ENCODE measurements around the gene LIMA1. TPM values are rescaled to one million over a fixed set of nuclear protein-coding genes. Genes with fewer than 3 reads are reported as not detected.

LIMA1 gene
- total RNA-seq, 6 experiments from 2014 or later, result 7.3 to 21.9 (median 13.1) TPM

DNA sequence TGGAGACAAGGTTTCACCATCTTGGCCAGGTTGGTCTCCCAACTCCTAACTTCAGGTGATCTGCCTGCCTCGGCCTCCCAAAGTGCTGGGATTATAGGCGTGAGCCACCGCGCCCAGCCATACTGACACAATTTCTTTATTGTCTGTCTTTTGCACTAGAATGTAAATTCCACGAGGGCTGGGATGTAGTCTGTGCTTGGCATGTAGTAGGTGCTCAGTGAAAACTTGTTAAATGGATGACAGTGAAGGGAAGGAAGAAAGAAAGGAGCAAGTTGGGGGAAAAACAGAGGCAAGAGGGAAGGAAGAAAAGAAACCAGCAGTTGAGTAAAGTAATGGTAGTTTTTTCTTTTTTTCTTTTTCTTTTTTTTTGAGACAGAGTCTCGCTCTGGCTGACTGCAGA lies 53.1 kb downstream of the LIMA1 start:
- no peak for DNase-seq
- no peaks in the 10 kb centered on the region for H3K9me3 ChIP-seq
- ATAC-seq, result no peak
- no peak overlapping the region for H3K27ac ChIP-seq
- 70% methylated on average over 2 of the region's 6 CpGs for WGBS (ENCODE audit: insufficient coverage, low coverage, low lambda C conversion rate, missing lambda C conversion rate)
- no peak for TF ChIP-seq POLR2A (IDR thresholded peaks at IDR 0.05)
- TF ChIP-seq, protein P1, sequence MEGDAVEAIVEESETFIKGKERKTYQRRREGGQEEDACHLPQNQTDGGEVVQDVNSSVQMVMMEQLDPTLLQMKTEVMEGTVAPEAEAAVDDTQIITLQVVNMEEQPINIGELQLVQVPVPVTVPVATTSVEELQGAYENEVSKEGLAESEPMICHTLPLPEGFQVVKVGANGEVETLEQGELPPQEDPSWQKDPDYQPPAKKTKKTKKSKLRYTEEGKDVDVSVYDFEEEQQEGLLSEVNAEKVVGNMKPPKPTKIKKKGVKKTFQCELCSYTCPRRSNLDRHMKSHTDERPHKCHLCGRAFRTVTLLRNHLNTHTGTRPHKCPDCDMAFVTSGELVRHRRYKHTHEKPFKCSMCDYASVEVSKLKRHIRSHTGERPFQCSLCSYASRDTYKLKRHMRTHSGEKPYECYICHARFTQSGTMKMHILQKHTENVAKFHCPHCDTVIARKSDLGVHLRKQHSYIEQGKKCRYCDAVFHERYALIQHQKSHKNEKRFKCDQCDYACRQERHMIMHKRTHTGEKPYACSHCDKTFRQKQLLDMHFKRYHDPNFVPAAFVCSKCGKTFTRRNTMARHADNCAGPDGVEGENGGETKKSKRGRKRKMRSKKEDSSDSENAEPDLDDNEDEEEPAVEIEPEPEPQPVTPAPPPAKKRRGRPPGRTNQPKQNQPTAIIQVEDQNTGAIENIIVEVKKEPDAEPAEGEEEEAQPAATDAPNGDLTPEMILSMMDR (IDR thresholded peaks at IDR 0.05), result no peak
- no peaks in the 10 kb centered on the region for H3K4me1 ChIP-seq
- no peaks in the 10 kb centered on the region for H3K36me3 ChIP-seq
- H3K27me3 ChIP-seq, result no peaks in the 10 kb centered on the region
- no peak overlapping the region for H3K4me3 ChIP-seq
- intact Hi-C loops (cut with DNase I), result no loop called here

DNA sequence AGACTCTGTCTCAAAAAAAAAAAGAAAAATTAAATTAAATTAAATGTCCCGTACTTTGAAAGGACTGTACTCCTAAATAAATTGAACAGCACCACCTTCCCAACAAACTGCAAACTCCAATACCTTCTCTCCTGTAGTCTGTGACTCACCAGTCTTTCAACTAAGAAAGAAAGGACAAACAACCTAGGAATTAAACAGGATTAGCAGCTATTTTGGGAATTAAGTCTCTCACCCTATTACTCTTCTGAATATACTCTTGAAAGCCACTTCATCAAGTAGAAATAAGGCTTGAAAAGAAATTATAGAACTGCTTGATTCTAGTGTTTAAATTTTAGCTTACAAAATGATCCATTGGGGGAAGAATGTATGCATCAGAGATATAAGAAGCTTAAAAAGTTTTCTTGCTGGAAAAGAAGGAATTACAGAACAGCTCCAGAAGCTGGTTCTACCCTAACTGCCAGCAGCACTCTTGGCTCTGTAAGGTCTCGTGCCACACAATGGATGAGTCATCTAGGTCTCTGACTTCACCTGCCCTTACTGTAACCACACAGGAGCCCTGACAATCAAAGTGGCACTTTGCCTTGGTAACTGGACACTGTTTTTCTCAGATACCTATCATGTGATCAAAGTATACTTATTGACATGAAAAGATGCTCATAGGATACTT lies 59.2 kb downstream of the LIMA1 start:
- H3K27me3 ChIP-seq, result no peaks in the 10 kb centered on the region
- no peak overlapping the region for H3K4me3 ChIP-seq
- no peak for DNase-seq
- 56% methylated on average over 2 of the region's 2 CpGs for WGBS (ENCODE audit: insufficient coverage, low coverage, low lambda C conversion rate, missing lambda C conversion rate)
- intact Hi-C loops (cut with DNase I), result no loop called here
- H3K4me1 ChIP-seq, result peaks cover 0 to 9% (median 0%) of the 10 kb centered on the region in 4 donors
- ATAC-seq, result peak in 2 of 4 donors; percentile 44 to 73
- no peaks in the 10 kb centered on the region for H3K36me3 ChIP-seq
- TF ChIP-seq, protein P1 (IDR thresholded peaks at IDR 0.05), result no peak
- TF ChIP-seq POLR2A (IDR thresholded peaks at IDR 0.05), result no peak
- H3K27ac ChIP-seq, result no peak overlapping the region
- no peaks in the 10 kb centered on the region for H3K9me3 ChIP-seq

DNA sequence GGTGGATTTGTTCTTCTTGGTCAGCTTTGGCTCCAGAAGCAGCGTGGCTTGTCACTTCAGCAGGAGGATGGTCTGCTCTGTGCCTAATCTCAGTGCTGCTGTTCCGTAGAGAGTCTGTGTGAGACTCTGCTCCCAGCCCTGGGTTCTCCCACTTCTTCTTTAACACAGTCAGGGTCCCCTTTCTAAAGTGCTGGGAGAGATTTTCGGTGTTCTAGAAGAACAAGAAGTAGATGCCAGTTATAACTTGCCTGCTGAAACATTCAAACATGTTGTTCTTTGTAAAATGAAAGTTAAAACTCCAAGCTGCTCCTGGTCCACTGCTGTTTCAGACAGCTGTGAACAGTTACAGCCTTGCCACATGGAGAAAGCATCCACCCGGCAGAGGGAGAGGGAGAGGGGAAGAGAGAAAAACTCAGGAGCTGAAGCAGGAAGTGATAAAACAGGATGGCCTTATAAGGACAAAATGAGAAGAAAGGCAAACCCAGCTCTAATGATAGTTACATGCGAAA lies 61.0 kb downstream of the LIMA1 start:
- TF ChIP-seq, protein P1 (IDR thresholded peaks at IDR 0.05), result peak in 1 of 4 donors; percentile 9
- no peak for TF ChIP-seq POLR2A (IDR thresholded peaks at IDR 0.05)
- 37% methylated on average over 5 of the region's 5 CpGs for WGBS (ENCODE audit: insufficient coverage, low coverage, low lambda C conversion rate, missing lambda C conversion rate)
- Histone ChIP-seq H3K36me3 (no peaks in the 10 kb centered on the region), H3K4me3 (peak overlapping the region; percentile 22 to 35 (median 28)), H3K9me3 (no peaks in the 10 kb centered on the region), H3K4me1 (peaks cover 0 to 9% (median 0%) of the 10 kb centered on the region in 4 donors), H3K27ac (peak overlapping the region; percentile 20 to 32 (median 25)), H3K27me3 (no peaks in the 10 kb centered on the region)
- ATAC-seq, result peak; percentile 61 to 78 (median 68)
- no peak for DNase-seq
- intact Hi-C loops (cut with DNase I), result no loop called here

DNA sequence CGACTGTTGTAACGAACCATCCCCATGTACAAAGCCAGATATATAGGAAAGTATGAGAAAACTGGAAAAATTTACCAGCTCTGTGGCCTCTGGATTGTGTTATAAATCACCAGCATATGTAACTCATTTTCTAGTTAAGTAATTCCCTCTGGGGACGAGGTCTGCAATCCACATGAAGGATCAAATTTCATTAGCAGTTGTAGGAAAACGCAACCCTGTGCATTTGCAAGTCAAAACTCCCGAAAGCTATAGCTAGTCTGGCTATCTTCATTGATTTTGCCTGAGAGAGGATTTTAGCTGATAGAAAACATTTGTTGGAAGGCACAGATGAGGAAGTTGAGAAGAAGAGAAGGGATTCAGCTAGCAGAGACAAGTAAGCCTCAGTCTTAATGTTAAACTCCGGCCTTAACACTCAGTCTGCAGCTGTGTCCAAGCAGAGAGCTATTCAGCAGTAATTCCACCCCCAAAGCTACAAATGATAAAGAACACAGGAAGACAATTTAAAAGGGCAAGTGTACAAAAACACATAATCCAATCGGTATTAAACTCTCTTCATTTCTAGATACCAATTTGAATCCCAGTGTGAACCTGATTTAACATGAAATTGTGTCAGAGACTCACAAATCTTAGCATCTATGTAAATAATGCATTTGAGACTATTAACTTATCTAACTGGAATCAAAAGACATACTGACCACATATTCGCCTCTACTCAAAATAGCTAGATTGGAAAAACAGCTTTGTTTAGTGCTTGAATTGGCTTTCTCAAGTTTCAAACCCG lies 61.9 kb downstream of the LIMA1 start:
- Histone ChIP-seq H3K27ac (peak overlapping the region; percentile 20 to 32 (median 25)), H3K36me3 (no peaks in the 10 kb centered on the region), H3K9me3 (no peaks in the 10 kb centered on the region), H3K27me3 (no peaks in the 10 kb centered on the region), H3K4me1 (peaks cover 0 to 9% (median 0%) of the 10 kb centered on the region in 4 donors), H3K4me3 (peak overlapping the region; percentile 22 to 35 (median 28))
- no peak for TF ChIP-seq POLR2A (IDR thresholded peaks at IDR 0.05)
- TF ChIP-seq, protein P1 (IDR thresholded peaks at IDR 0.05), result no peak
- 36% methylated on average over 9 of the region's 9 CpGs for WGBS (ENCODE audit: insufficient coverage, low coverage, low lambda C conversion rate, missing lambda C conversion rate)
- DNase-seq (no peak), ATAC-seq (peak in 3 of 4 donors; percentile 17 to 47 (median 44))
- intact Hi-C loops (cut with DNase I), result no loop called here
